Skeletal muscle tissue (tissue), 4 donors: ENCODE measurements around the gene EXOSC7. TPM values are rescaled to one million over a fixed set of nuclear protein-coding genes. Genes with fewer than 3 reads are reported as not detected.
"Not testable (repeated sequence)": the region's sequence is repeated elsewhere in the genome, so short reads cannot be mapped to it uniquely, and the experiment has no call there.

Source experiments
- H3K27ac ChIP-seq: one replicate; pipeline ENCODE4 v1.7.0; 2013; ENCODE audit warnings: mild to moderate bottlenecking, low read depth, low read length, inconsistent platforms
- H3K27me3 ChIP-seq, 3 donors: one replicate each; pipeline ENCODE4 v1.7.0; 2013; ENCODE audit warnings: low read length in 3 of 3; ENCODE audit not compliant: control insufficient read depth in 3 of 3, insufficient read depth in 3 of 3
- H3K36me3 ChIP-seq, 3 donors: one replicate each; pipeline ENCODE4 v1.7.0; 2013; ENCODE audit warnings: low read length in 3 of 3; ENCODE audit not compliant: control insufficient read depth in 3 of 3, insufficient read depth in 3 of 3
- H3K4me1 ChIP-seq, 3 donors: one replicate each; pipeline ENCODE4 v1.7.0; 2013; ENCODE audit warnings: low read length in 3 of 3, mild to moderate bottlenecking in 3 of 3; ENCODE audit not compliant: control insufficient read depth in 3 of 3, insufficient read depth in 3 of 3
- H3K4me3 ChIP-seq, 3 donors: one replicate each; pipeline ENCODE4 v1.7.0; 2013; ENCODE audit warnings: low read length in 3 of 3
- H3K9ac ChIP-seq, 3 donors: one replicate each; pipeline ENCODE4 v1.7.0; 2013; ENCODE audit warnings: low read length in 3 of 3, mild to moderate bottlenecking in 3 of 3, moderate library complexity in 2 of 3, low read depth in 1 of 3
- H3K9me3 ChIP-seq, 3 donors: one replicate each; pipeline ENCODE4 v1.7.0; 2013; ENCODE audit warnings: low read length in 3 of 3; ENCODE audit not compliant: control insufficient read depth in 3 of 3
- total RNA-seq: library from RNA; depleted of rRNA; stranded (reverse); fragments of >200 nt; gene quantifications from one replicate; pipeline ENCODE4 v1.2.3, GENCODE V29; 2014
- donor health status: Osteomylitis.

The EXOSC7 gene
- total RNA-seq, 1 donor from 2014 or later = 36.0 TPM

DNA sequence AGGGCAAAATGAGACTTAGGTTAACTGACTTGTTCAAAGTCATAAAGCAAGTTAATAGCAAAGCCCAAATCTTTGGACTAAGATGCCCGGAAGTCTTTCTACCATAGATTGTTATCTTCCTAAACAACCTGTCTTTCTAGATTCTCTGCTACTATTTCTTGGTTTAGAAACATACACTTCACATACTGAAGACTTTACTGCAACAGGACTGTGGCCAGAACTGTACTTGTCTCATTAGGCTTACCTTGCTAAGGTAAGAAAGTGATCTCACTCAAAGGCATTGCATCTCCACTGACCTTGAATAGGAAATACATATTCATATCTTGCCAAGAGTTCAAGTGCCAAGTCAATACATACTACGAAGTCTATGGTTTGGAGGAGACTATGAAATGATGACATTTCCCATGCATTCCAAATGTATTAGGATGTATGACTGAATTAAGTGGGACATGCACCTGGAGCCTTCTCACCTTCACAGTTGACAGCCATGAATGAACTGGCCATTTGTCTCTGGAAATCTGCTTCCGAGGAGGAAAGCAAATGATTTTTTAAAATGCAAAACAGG lies 5.0 kb upstream of the EXOSC7 start:
- H3K9me3 ChIP-seq = no peaks in the 10 kb centered on the region
- H3K27ac ChIP-seq = no peak overlapping the region

DNA sequence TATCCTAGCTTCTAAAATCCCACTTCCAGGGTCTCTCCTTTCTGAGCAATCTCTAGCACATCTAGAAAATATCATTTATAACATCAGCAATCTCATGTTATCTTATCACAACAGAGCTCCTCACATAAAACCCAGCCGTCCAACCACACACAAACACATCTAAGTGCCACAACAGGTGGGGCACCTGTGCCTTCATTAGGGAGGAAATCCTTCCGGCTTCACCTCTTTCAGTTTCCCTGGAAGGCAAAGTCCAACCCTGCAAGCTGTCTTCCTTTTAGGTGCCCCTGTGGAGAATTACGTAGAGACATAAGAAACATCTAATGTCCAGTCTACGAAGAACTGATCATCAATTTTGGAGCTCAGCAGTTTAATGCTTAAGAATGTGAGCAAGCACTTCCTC lies 1.6 kb upstream of the EXOSC7 start:
- Histone ChIP-seq H3K27me3 (no peaks in the 10 kb centered on the region), H3K9me3 (no peaks in the 10 kb centered on the region), H3K4me1 (peaks cover 23 to 33% (median 33%) of the 10 kb centered on the region in 3 donors), H3K4me3 (peak overlapping the region; percentile 90 to 99 (median 94)), H3K27ac (no peak overlapping the region), H3K36me3 (peaks cover 0 to 6% (median 2%) of the 10 kb centered on the region in 3 donors), H3K9ac (peak overlapping the region; percentile 70 to 91 (median 88))

More for the DNA sequence above, 5.0 kb upstream of the EXOSC7 start:
- peaks cover 0 to 2% (median 0%) of the 10 kb centered on the region in 3 donors for H3K36me3 ChIP-seq
- H3K27me3 ChIP-seq = no peaks in the 10 kb centered on the region
- peaks cover 13 to 17% (median 15%) of the 10 kb centered on the region in 3 donors for H3K4me1 ChIP-seq
- no peak overlapping the region for H3K4me3 ChIP-seq
- H3K9ac ChIP-seq = no peak overlapping the region

DNA sequence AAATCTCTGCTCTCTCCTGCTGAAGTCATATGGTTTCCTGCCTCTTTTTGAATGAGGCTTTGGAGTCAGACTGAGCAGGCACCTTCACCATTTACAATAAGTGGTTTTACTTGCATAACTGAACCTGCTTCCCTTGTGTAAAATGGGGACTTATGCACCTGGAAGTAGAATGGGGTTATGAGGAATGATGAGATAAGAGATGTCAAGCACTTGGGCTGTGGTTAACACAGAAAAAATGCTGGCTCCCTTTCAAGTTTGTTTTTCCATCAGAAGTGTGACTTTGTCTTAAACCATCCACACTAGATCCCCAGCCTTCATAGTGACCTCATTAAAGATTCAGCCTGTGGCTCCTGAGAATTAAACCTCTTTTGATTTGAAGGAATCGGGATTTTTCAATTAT lies 5.2 kb downstream of the EXOSC7 start:
- H3K27ac ChIP-seq = no peak overlapping the region

DNA sequence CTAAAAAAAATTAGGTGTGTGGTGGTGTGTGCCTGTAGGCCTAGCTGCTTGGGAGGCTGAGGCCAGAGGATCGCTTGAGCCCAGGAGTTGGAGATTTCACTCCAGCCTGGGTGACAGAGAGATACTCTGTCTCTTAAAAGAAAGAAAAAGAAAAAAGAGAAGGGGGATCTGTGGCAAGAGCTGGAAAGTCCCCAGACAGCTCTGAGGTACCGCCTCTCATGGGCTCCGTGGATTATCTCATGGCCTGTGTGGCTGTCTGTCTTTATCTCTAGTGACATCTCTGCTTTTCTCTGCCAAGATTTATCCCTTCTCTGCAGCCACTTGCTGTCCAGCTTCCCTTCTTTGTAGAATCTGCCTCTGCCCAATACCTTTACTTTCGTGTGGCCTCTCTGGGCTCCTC lies 5.7 kb downstream of the EXOSC7 start:
- peaks cover 0 to 6% (median 2%) of the 10 kb centered on the region in 3 donors for H3K36me3 ChIP-seq
- H3K9ac ChIP-seq = peak overlapping the region in 1 of 3 donors; percentile 42
- H3K9me3 ChIP-seq = no peaks in the 10 kb centered on the region
- no peak overlapping the region for H3K4me3 ChIP-seq
- peaks cover 25 to 39% (median 39%) of the 10 kb centered on the region in 3 donors for H3K4me1 ChIP-seq
- no peaks in the 10 kb centered on the region for H3K27me3 ChIP-seq
- peak overlapping the region; percentile 69 for H3K27ac ChIP-seq

More for the DNA sequence above, 5.2 kb downstream of the EXOSC7 start:
- Histone ChIP-seq H3K9ac (no peak overlapping the region), H3K9me3 (no peaks in the 10 kb centered on the region), H3K27me3 (no peaks in the 10 kb centered on the region), H3K36me3 (peaks cover 0 to 6% (median 2%) of the 10 kb centered on the region in 3 donors), H3K4me1 (peaks cover 25 to 41% (median 39%) of the 10 kb centered on the region in 3 donors), H3K4me3 (no peak overlapping the region)

DNA sequence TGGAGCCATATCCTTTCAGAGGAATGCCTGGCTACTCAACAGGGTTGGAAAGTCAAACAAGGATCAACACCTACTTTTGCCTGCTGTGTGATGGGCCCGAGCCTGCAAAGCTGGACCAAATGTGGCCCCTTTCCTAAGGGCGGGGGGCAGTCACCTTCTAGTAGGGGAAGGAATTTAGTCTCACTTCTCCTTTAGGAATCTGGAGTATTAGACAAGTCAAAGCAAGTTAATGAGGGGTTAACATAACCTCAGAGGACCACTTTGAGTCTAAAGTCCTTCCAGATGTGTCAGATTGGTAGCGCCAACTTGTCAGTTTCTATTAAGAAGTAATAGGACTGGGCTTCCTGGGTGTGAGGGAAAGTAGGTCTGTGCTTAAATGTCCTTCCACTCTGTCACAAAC lies 6.8 kb downstream of the EXOSC7 start:
- Histone ChIP-seq H3K4me3 (no peak overlapping the region), H3K36me3 (peaks cover 0 to 6% (median 2%) of the 10 kb centered on the region in 3 donors), H3K27ac (peak overlapping the region; percentile 69), H3K27me3 (no peaks in the 10 kb centered on the region), H3K4me1 (peaks cover 15 to 37% (median 31%) of the 10 kb centered on the region in 3 donors), H3K9ac (no peak overlapping the region), H3K9me3 (no peaks in the 10 kb centered on the region)

DNA sequence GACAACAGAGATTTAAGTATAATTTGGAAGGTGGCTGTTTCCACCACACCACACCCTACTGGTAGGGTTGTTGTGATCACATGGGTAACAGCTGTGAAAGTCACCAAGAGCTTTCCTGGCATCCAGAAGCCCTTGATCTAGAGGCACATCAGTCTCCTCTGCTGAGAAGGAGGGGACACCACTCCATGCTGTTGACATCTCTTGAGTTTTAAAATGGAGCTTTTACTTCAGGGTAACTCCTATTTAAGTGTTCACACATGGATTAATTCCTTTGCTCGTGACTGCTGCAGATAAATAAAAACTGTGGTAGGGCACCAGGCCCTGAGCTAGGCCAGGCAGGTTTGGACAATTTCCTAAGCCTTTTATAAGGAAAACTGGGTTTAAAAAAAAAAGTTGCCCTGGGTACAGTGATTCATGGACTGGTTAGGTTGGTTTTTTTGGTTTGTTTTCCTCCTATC lies 7.5 kb downstream of the EXOSC7 start:
- Histone ChIP-seq H3K4me1 (peaks cover 14 to 36% (median 31%) of the 10 kb centered on the region in 3 donors), H3K9ac (no peak overlapping the region), H3K9me3 (no peaks in the 10 kb centered on the region), H3K27me3 (no peaks in the 10 kb centered on the region), H3K27ac (peak overlapping the region; percentile 69), H3K36me3 (peaks cover 0 to 5% (median 2%) of the 10 kb centered on the region in 3 donors), H3K4me3 (no peak overlapping the region)

DNA sequence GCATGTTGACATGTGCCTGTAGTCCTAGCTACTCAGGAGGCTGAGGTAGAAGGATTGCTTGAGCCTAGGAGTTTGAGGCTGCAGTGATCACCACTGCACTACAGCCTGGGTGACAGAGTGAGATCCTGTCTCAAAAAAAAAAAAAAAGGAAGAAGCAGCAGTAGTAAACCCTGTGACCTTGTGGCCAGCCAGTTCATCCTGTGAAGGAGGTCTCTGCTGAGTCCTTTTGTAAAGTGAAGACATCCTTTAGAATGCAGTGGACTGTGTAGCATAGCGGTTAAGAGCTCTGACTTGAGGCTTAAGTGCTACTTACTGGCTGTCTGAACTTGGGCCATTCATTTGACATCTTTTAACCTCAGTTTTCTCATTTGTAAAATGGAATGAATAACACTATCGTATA lies 8.3 kb downstream of the EXOSC7 start:
- no peaks in the 10 kb centered on the region for H3K9me3 ChIP-seq
- no peaks in the 10 kb centered on the region for H3K27me3 ChIP-seq
- H3K4me3 ChIP-seq = no peak overlapping the region
- H3K36me3 ChIP-seq = peaks cover 0 to 2% (median 0%) of the 10 kb centered on the region in 3 donors
- H3K27ac ChIP-seq = peak overlapping the region; percentile 69
- no peak overlapping the region for H3K9ac ChIP-seq
- H3K4me1 ChIP-seq = peaks cover 16 to 34% (median 32%) of the 10 kb centered on the region in 3 donors

DNA sequence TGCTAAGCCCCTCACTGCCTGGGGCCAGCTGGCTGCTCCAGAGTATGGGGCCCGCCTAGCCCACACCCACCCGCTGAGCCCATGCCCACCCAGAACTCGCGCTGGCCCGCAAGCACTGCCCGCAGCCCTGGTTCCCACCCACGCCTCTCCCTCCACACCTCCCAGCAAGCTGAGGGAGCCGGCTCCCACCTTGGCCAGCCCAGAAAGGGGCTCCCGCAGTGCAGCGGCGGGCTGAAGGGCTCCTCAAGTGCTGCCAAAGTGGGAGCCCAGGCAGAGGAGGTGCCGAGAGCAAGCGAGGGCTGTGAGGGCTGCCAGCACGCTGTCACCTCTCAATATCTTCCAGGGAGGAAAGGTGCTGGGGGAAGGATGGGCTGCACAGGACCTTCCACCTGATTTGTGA lies 10.3 kb downstream of the EXOSC7 start:
- H3K27me3 ChIP-seq, H3K9me3 ChIP-seq, H3K27ac ChIP-seq, H3K9ac ChIP-seq, H3K4me3 ChIP-seq: not testable (repeated sequence)
- Histone ChIP-seq H3K36me3 (peaks cover 5 to 18% (median 15%) of the 10 kb centered on the region in 3 donors), H3K4me1 (peaks cover 21 to 48% (median 39%) of the 10 kb centered on the region in 3 donors)

DNA sequence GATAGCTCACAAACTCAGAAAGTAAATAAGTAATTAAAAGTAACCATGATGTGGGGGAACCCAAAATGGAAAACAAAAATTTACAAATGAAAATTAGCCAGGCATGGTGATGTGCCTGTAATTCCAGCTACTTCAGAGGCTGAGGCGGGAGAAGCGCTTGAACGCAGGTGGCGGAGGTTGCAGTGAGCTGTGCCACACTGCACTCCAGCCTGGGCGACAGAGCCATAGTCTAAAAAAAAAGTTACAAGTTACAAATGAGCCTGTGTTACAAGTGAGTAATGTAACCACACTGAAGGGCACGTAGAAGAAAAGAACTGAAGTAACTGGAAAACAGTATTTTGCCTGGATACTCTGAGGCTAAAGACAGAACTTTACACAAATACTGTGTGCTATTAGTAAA lies 11.3 kb downstream of the EXOSC7 start:
- H3K9me3 ChIP-seq = no peaks in the 10 kb centered on the region
- H3K27ac ChIP-seq = peak overlapping the region; percentile 4
- H3K9ac ChIP-seq = no peak overlapping the region
- H3K36me3 ChIP-seq = peaks cover 9 to 28% (median 21%) of the 10 kb centered on the region in 3 donors
- no peaks in the 10 kb centered on the region for H3K27me3 ChIP-seq
- H3K4me3 ChIP-seq = no peak overlapping the region
- peaks cover 21 to 41% (median 39%) of the 10 kb centered on the region in 3 donors for H3K4me1 ChIP-seq

DNA sequence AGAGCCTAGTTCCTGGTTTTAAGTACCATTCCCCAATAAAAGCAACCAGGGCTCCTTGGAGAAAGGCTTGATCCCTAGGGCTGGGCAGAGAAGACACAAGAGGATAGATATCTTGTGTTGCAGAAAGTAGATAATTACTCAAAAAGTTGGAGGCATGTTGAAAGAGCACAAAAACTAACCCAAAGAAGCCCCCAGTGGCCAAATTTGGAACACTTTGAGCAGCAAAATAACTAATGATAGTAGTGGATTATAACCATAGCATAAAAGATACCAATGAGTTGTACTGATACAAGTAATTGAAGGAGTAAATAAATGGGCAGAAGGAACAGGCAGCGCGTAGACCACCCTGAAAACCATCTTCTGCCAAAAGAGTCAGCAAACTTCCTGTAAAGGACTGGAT lies 12.0 kb downstream of the EXOSC7 start:
- Histone ChIP-seq H3K9ac (no peak overlapping the region), H3K27me3 (no peaks in the 10 kb centered on the region), H3K4me1 (peaks cover 20 to 36% (median 35%) of the 10 kb centered on the region in 3 donors), H3K9me3 (no peaks in the 10 kb centered on the region), H3K27ac (peak overlapping the region; percentile 4), H3K36me3 (peaks cover 11 to 28% (median 21%) of the 10 kb centered on the region in 3 donors), H3K4me3 (no peak overlapping the region)
